GM23248 (cell line): Measurements from ENCODE around the gene VSTM2B. TPM values are rescaled to one million over a fixed set of nuclear protein-coding genes. Genes with fewer than 3 reads are reported as not detected.

Experiments used
- DNase-seq: peaks from one replicate; pipeline ENCODE4 v3.0.0-alpha.2; 2015
- H2AFZ ChIP-seq: fragments of 200-600 bp; sonication (generic); 2 replicates; pipeline ENCODE4 v1.6.1; 2016; ENCODE audit warnings: antibody characterized with exemption
- H3F3A ChIP-seq: fragments of 200-600 bp; sonication (generic); 2 replicates; pipeline ENCODE4 v1.6.1; 2016; ENCODE audit warnings: mild to moderate bottlenecking, antibody characterized with exemption, mixed run types; ENCODE audit not compliant: insufficient read depth
- H3K27ac ChIP-seq: fragments of 200-600 bp; sonication (generic); 2 replicates; pipeline ENCODE4 v1.5.1; 2016; ENCODE audit warnings: mild to moderate bottlenecking
- H3K27me3 ChIP-seq: fragments of 200-600 bp; sonication (generic); replicated peaks from 2 replicates; pipeline ENCODE4 v1.6.1; 2016; ENCODE audit warnings: mild to moderate bottlenecking; ENCODE audit not compliant: insufficient read depth
- H3K36me3 ChIP-seq: fragments of 200-600 bp; sonication (generic); 2 replicates; pipeline ENCODE4 v1.6.1; 2016; ENCODE audit warnings: low read depth, mild to moderate bottlenecking
- H3K4me1 ChIP-seq: fragments of 200-600 bp; sonication (generic); 2 replicates; pipeline ENCODE4 v1.6.1; 2016; ENCODE audit warnings: mild to moderate bottlenecking; ENCODE audit not compliant: insufficient read depth
- H3K4me2 ChIP-seq: fragments of 200-600 bp; sonication (generic); one replicate; pipeline ENCODE4 v1.6.1; 2016; ENCODE audit warnings: mild to moderate bottlenecking; ENCODE audit not compliant: unreplicated experiment
- H3K4me3 ChIP-seq: fragments of 200-600 bp; sonication (generic); 2 replicates; pipeline ENCODE4 v1.5.1; 2016; ENCODE audit warnings: mild to moderate bottlenecking
- H3K79me2 ChIP-seq: fragments of 200-600 bp; sonication (generic); 2 replicates; pipeline ENCODE4 v1.6.1; 2016; ENCODE audit warnings: mild to moderate bottlenecking; ENCODE audit not compliant: insufficient read depth
- H3K9ac ChIP-seq: fragments of 200-600 bp; sonication (generic); 2 replicates; pipeline ENCODE4 v1.6.1; 2016; ENCODE audit warnings: mild to moderate bottlenecking
- H3K9me2 ChIP-seq: fragments of 200-600 bp; sonication (generic); 2 replicates; pipeline ENCODE4 v1.6.1; 2016; ENCODE audit warnings: mixed run types, mild to moderate bottlenecking, moderate library complexity; ENCODE audit not compliant: insufficient read depth
- H3K9me3 ChIP-seq: fragments of 200-600 bp; sonication (generic); one replicate; pipeline ENCODE4 v1.6.1; 2017; ENCODE audit warnings: low read depth
- H4K20me1 ChIP-seq: fragments of 200-600 bp; sonication (generic); 2 replicates; pipeline ENCODE4 v1.6.0; 2016; ENCODE audit not compliant: insufficient read depth
- EZH2 ChIP-seq: fragments of 200-600 bp; sonication (generic); IDR thresholded peaks from 2 replicates; pipeline ENCODE4 v1.6.1; 2018; ENCODE audit warnings: antibody characterized with exemption, mild to moderate bottlenecking; ENCODE audit not compliant: insufficient read depth, poor library complexity, severe bottlenecking
- EZH2phosphoT487 ChIP-seq: fragments of 200-600 bp; sonication (generic); IDR thresholded peaks from 2 replicates; pipeline ENCODE4 v1.6.1; 2018; ENCODE audit warnings: antibody characterized with exemption, moderate library complexity, mild to moderate bottlenecking, low read depth; ENCODE audit not compliant: insufficient read depth
- WGBS, 2 experiments: methylation state at CpG; one replicate each; pipeline ENCODE4 v1.1.6; 2015 to 2017; ENCODE audit warnings: low lambda C conversion rate in 2 of 2, low coverage in 1 of 2; ENCODE audit errors: missing lambda C conversion rate in 2 of 2; 5-methylcytosine and 5-hydroxymethylcytosine counted together
- in situ Hi-C: fragments of 300-500 bp; cut with MboI; formaldehyde crosslinking; loops from 2 replicates; pipeline ENCODE4 v1.15.0; 2020
- polyA plus RNA-seq: library from polyadenylated mRNA; unstranded; fragments of >200 nt; fragmentation: Nextera tagmentation; extraction: Ambion mirVana; gene quantifications from 2 replicates; pipeline ENCODE4 v1.2.1, GENCODE V29; 2016
- total RNA-seq: library from RNA; depleted of rRNA; stranded (reverse); fragments of >200 nt; shearing (Covaris generic); gene quantifications from 2 replicates; pipeline ENCODE4 v1.2.3, GENCODE V29; 2014

The VSTM2B gene
- total and polyA plus RNA-seq, 2 experiments from 2014 or later = not detected

DNA sequence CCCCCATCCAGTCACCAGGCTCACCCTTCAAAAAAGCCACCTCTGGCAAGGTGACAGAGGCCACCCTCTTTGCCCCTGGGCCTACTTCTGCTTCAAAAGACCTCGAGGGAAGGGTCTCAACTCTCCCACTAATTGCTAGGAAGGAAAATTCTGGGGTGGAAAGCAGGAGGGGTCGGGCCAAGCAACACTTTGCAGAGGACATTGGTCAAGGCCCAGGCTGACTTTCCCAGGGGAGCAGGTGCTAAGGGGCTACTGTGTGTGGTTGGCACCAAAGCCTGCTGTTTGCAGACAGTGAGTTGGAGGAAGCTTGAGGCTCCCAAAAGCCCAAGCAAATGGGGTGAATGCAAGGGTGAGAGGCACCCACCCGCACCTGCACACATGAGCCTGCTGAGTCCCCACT, 28.6 kb upstream of the VSTM2B start:
- Histone ChIP-seq H3K27ac (no peak overlapping the region), H3K9me3 (no peaks in the 10 kb centered on the region), H3K4me2 (no peak overlapping the region), H3K9me2 (no peaks in the 10 kb centered on the region), H2AFZ (no peak overlapping the region), H3K4me1 (no peaks in the 10 kb centered on the region), H3F3A (no peaks in the 10 kb centered on the region), H3K4me3 (no peak overlapping the region), H3K36me3 (no peaks in the 10 kb centered on the region), H3K9ac (no peak overlapping the region), H3K79me2 (no peaks in the 10 kb centered on the region), H3K27me3 (no peaks in the 10 kb centered on the region; the same call in 1 of the 2 replicates), H4K20me1 (no peaks in the 10 kb centered on the region)
- no peak for DNase-seq
- TF ChIP-seq EZH2 (no peak), EZH2phosphoT487 (no peak)
- WGBS, 2 experiments = 24 to 31% methylated on average over 3 of the region's 3 CpGs
- in situ Hi-C loops = no loop called here

DNA sequence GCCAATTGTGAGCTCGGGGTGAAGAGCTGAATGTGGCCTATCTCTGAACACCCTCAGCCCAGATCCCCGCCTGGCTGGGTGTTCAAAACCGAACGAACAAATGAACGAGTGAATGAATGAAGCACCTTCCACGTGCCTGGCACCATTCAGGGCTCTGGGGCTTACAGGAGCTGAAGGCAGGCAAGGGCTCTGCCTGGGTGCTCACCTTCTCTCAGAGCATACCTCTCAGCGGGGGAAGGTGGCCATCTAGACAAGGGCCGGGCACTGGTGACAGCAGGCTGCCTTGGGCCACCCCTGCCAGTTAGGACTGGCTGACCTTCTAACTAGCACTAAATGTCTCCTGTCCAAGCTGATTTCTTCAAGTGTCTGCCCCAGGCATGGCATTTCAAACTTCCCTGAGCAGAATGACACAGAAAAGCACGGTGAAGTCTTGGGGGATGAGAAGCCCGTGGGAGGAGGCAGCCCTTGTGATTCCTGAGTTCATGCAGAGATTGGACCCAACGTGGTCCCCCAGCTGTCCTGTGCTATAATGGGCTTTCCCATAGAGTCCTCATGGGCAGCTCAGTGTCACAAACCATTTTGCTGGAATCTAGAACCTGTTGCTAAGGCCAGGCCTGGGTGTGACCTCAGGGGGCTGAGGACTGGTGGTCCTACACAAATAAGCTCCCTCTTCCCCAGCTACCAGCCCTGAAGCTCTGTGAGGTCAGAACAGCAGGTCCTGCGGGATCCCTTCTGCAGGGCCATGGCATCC, 27.9 kb upstream of the VSTM2B start:
- Histone ChIP-seq H3K27me3 (peaks cover 5% of the 10 kb centered on the region; the same call in 1 of the 2 replicates), H3K4me1 (no peaks in the 10 kb centered on the region), H3K36me3 (no peaks in the 10 kb centered on the region), H3F3A (no peaks in the 10 kb centered on the region), H2AFZ (no peak overlapping the region), H3K79me2 (no peaks in the 10 kb centered on the region), H3K27ac (no peak overlapping the region), H4K20me1 (no peaks in the 10 kb centered on the region), H3K9me3 (no peaks in the 10 kb centered on the region), H3K4me2 (no peak overlapping the region), H3K4me3 (no peak overlapping the region), H3K9ac (no peak overlapping the region), H3K9me2 (no peaks in the 10 kb centered on the region)
- in situ Hi-C loops = no loop called here
- no peak for DNase-seq
- no peak for TF ChIP-seq EZH2phosphoT487
- TF ChIP-seq EZH2 = no peak
- WGBS, 2 experiments = 40 to 43% methylated on average over 12 of the region's 12 CpGs

DNA sequence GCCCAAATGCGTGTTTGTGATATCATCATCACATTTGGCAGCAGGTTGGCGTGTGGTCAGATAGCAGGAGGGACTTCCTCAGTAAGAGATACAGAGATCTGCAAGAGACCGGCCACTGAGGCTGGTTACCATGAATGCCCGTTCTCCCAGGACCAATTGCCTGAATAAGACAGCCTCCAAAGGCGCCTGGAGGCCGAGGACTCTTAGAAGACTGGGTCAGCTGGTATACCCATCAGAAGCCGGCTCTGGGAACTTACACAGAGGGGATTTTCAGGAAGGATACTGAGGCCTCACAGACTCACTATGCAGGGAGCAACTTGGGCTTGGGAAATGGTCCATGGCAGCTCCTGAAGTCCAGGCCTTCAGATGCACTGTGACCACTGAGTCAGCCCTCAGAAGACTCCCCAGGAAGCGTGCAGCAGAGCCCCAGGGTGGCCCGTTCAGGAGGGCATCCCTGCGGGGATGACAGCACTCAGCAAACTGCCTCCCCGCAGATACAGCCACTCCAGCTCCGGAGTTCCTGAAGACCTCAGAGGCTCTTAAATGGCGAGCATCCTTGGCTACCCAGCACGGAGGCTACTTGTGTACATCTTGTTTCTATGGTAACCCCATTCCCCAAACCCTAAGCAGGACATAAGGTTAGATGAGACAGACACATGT, 26.4 kb upstream of the VSTM2B start:
- Histone ChIP-seq H3K79me2 (no peaks in the 10 kb centered on the region), H4K20me1 (no peaks in the 10 kb centered on the region), H3K4me3 (no peak overlapping the region), H3F3A (no peaks in the 10 kb centered on the region), H3K36me3 (no peaks in the 10 kb centered on the region), H3K27ac (no peak overlapping the region), H3K9ac (no peak overlapping the region), H3K4me2 (no peak overlapping the region), H3K27me3 (0 out of 2 replicates have a peak, but pooled peaks cover 5% of the 10 kb centered on the region), H2AFZ (no peak overlapping the region), H3K4me1 (no peaks in the 10 kb centered on the region), H3K9me2 (no peaks in the 10 kb centered on the region), H3K9me3 (no peaks in the 10 kb centered on the region)
- in situ Hi-C loops = no loop called here
- no peak for TF ChIP-seq EZH2phosphoT487
- no peak for DNase-seq
- WGBS, 2 experiments = 44 to 48% methylated on average over 14 of the region's 14 CpGs

DNA sequence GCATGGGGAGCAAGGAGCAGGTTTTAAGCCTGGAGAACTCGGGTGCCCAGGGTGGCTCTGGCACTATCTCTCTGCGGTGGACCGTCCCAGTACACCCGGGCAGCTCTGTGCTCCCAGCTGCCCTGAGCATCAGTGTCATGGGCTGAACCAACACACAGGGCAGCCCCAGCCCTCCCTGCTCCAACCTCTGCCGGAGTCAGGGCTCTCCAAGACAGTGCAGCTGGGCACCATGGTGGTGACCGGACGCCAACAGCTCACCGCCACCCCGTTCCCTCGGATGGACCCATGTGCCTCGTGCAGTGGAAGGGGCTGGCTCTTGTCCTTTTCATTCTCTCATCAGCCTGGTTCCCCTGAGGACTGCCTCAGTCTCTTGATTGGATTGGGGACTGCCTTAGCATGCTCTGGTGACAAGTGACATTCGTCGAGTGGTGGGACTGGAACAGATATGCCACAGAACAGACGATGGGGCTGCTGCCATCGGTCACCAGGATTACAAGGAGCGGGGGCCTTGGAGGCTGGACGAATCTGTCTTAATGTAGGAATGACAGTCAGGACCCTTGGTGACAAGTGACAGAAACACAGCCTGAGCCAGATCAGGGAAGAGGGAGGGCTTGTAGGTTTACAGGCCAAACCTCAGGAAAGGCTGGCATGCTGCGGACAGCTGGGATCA, 25.7 kb upstream of the VSTM2B start:
- Histone ChIP-seq H3K4me3 (no peak overlapping the region), H4K20me1 (no peaks in the 10 kb centered on the region), H3K9me3 (no peaks in the 10 kb centered on the region), H3K27ac (no peak overlapping the region), H3K9ac (no peak overlapping the region), H3K79me2 (no peaks in the 10 kb centered on the region), H2AFZ (no peak overlapping the region), H3F3A (no peaks in the 10 kb centered on the region), H3K27me3 (0 out of 2 replicates have a peak, but pooled peaks cover 5% of the 10 kb centered on the region), H3K4me1 (no peaks in the 10 kb centered on the region), H3K4me2 (no peak overlapping the region), H3K9me2 (no peaks in the 10 kb centered on the region), H3K36me3 (no peaks in the 10 kb centered on the region)
- DNase-seq = no peak
- 45 to 55% methylated on average over 18 of the region's 18 CpGs for WGBS, 2 experiments
- in situ Hi-C loops = no loop called here
- TF ChIP-seq EZH2phosphoT487 = no peak
- no peak for TF ChIP-seq EZH2
